Measurements from ENCODE around the gene KCNH8.

The KCNH8 gene

GRCh38 chr3:19522305-19522704 is 374.0 kb downstream of the KCNH8 start:
- Histone ChIP-seq H3K9me3 (ENCODE audit: control insufficient read depth, insufficient read depth, low read length) (no peaks in the 10 kb centered on the region), H3K27me3 (ENCODE audit: control insufficient read depth, insufficient read depth, low read length) (no peaks in the 10 kb centered on the region), H3K4me3 (ENCODE audit: low read length) (no peak overlapping the region), H3K36me3 (ENCODE audit: control insufficient read depth, insufficient read depth, low read length) (no peaks in the 10 kb centered on the region), H3K4me1 (ENCODE audit: control insufficient read depth, insufficient read depth, low read length) (no peaks in the 10 kb centered on the region), H3K27ac (ENCODE audit: low read length) (no peak overlapping the region)
- DNase-seq (ENCODE audit: low read depth, low spot score) = no peak
- no CpG with 5 or more reads among the region's 1 CpG for WGBS (ENCODE audit: insufficient coverage, insufficient read length)

- Histone ChIP-seq H3K27ac (ENCODE audit: low read length) (no peak overlapping the region), H3K9me3 (ENCODE audit: control insufficient read depth, insufficient read depth, low read length) (no peaks in the 10 kb centered on the region), H3K27me3 (ENCODE audit: control insufficient read depth, insufficient read depth, low read length) (no peaks in the 10 kb centered on the region), H3K4me1 (ENCODE audit: control insufficient read depth, insufficient read depth, low read length) (no peaks in the 10 kb centered on the region), H3K36me3 (ENCODE audit: control insufficient read depth, insufficient read depth, low read length) (no peaks in the 10 kb centered on the region), H3K4me3 (ENCODE audit: low read length) (no peak overlapping the region)
- DNase-seq (ENCODE audit: low read depth, low spot score) = no peak
- WGBS (ENCODE audit: insufficient coverage, insufficient read length) = no CpG with 5 or more reads among the region's 3 CpGs
These were observed 377.8 kb downstream of the KCNH8 start for GRCh38 chr3:19526071-19526470.

- H3K4me1 ChIP-seq (ENCODE audit: control insufficient read depth, insufficient read depth, low read length) = no peaks in the 10 kb centered on the region
- no peak for DNase-seq (ENCODE audit: low read depth, low spot score)
- H3K36me3 ChIP-seq (ENCODE audit: control insufficient read depth, insufficient read depth, low read length) = no peaks in the 10 kb centered on the region
- H3K9me3 ChIP-seq (ENCODE audit: control insufficient read depth, insufficient read depth, low read length) = no peaks in the 10 kb centered on the region
- H3K27me3 ChIP-seq (ENCODE audit: control insufficient read depth, insufficient read depth, low read length) = no peaks in the 10 kb centered on the region
- H3K27ac ChIP-seq (ENCODE audit: low read length) = no peak overlapping the region
- H3K4me3 ChIP-seq (ENCODE audit: low read length) = no peak overlapping the region
- no CpG with 5 or more reads among the region's 1 CpG for WGBS (ENCODE audit: insufficient coverage, insufficient read length)
These were observed 379.4 kb downstream of the KCNH8 start for GRCh38 chr3:19527746-19528145.

GRCh38 chr3:19531426-19531825 is 383.1 kb downstream of the KCNH8 start:
- no peak overlapping the region for H3K4me3 ChIP-seq (ENCODE audit: low read length)
- no peaks in the 10 kb centered on the region for H3K4me1 ChIP-seq (ENCODE audit: control insufficient read depth, insufficient read depth, low read length)
- no peaks in the 10 kb centered on the region for H3K36me3 ChIP-seq (ENCODE audit: control insufficient read depth, insufficient read depth, low read length)
- H3K27ac ChIP-seq (ENCODE audit: low read length) = no peak overlapping the region
- no peaks in the 10 kb centered on the region for H3K9me3 ChIP-seq (ENCODE audit: control insufficient read depth, insufficient read depth, low read length)
- DNase-seq (ENCODE audit: low read depth, low spot score) = no peak
- no peaks in the 10 kb centered on the region for H3K27me3 ChIP-seq (ENCODE audit: control insufficient read depth, insufficient read depth, low read length)
- no CpG with 5 or more reads among the region's 1 CpG for WGBS (ENCODE audit: insufficient coverage, insufficient read length)

- Histone ChIP-seq H3K27me3 (ENCODE audit: control insufficient read depth, insufficient read depth, low read length) (no peaks in the 10 kb centered on the region), H3K27ac (ENCODE audit: low read length) (no peak overlapping the region), H3K9me3 (ENCODE audit: control insufficient read depth, insufficient read depth, low read length) (no peaks in the 10 kb centered on the region), H3K4me1 (ENCODE audit: control insufficient read depth, insufficient read depth, low read length) (no peaks in the 10 kb centered on the region), H3K4me3 (ENCODE audit: low read length) (no peak overlapping the region), H3K36me3 (ENCODE audit: control insufficient read depth, insufficient read depth, low read length) (no peaks in the 10 kb centered on the region)
- no CpG with 5 or more reads among the region's 2 CpGs for WGBS (ENCODE audit: insufficient coverage, insufficient read length)
- no peak for DNase-seq (ENCODE audit: low read depth, low spot score)
These were observed 391.4 kb downstream of the KCNH8 start for GRCh38 chr3:19539518-19540392.

GRCh38 chr3:19540464-19540863 is 392.2 kb downstream of the KCNH8 start:
- Histone ChIP-seq H3K9me3 (ENCODE audit: control insufficient read depth, insufficient read depth, low read length) (no peaks in the 10 kb centered on the region), H3K4me1 (ENCODE audit: control insufficient read depth, insufficient read depth, low read length) (no peaks in the 10 kb centered on the region), H3K27ac (ENCODE audit: low read length) (no peak overlapping the region), H3K4me3 (ENCODE audit: low read length) (no peak overlapping the region), H3K27me3 (ENCODE audit: control insufficient read depth, insufficient read depth, low read length) (no peaks in the 10 kb centered on the region), H3K36me3 (ENCODE audit: control insufficient read depth, insufficient read depth, low read length) (no peaks in the 10 kb centered on the region)
- WGBS (ENCODE audit: insufficient coverage, insufficient read length) = no CpG with 5 or more reads among the region's 3 CpGs
- no peak for DNase-seq (ENCODE audit: low read depth, low spot score)

GRCh38 chr3:19541284-19541683 is 393.0 kb downstream of the KCNH8 start:
- H3K4me3 ChIP-seq (ENCODE audit: low read length) = no peak overlapping the region
- no peak for DNase-seq (ENCODE audit: low read depth, low spot score)
- H3K27me3 ChIP-seq (ENCODE audit: control insufficient read depth, insufficient read depth, low read length) = no peaks in the 10 kb centered on the region
- no peaks in the 10 kb centered on the region for H3K36me3 ChIP-seq (ENCODE audit: control insufficient read depth, insufficient read depth, low read length)
- no peaks in the 10 kb centered on the region for H3K9me3 ChIP-seq (ENCODE audit: control insufficient read depth, insufficient read depth, low read length)
- no peak overlapping the region for H3K27ac ChIP-seq (ENCODE audit: low read length)
- WGBS (ENCODE audit: insufficient coverage, insufficient read length) = no CpG with 5 or more reads among the region's 2 CpGs
- no peaks in the 10 kb centered on the region for H3K4me1 ChIP-seq (ENCODE audit: control insufficient read depth, insufficient read depth, low read length)

GRCh38 chr3:19543212-19543841 is 395.0 kb downstream of the KCNH8 start:
- Histone ChIP-seq H3K27ac (ENCODE audit: low read length) (no peak overlapping the region), H3K4me1 (ENCODE audit: control insufficient read depth, insufficient read depth, low read length) (no peaks in the 10 kb centered on the region), H3K36me3 (ENCODE audit: control insufficient read depth, insufficient read depth, low read length) (no peaks in the 10 kb centered on the region), H3K4me3 (ENCODE audit: low read length) (no peak overlapping the region), H3K9me3 (ENCODE audit: control insufficient read depth, insufficient read depth, low read length) (no peaks in the 10 kb centered on the region), H3K27me3 (ENCODE audit: control insufficient read depth, insufficient read depth, low read length) (no peaks in the 10 kb centered on the region)
- peak; percentile 27 for DNase-seq (ENCODE audit: low read depth, low spot score)
- no CpG with 5 or more reads among the region's 4 CpGs for WGBS (ENCODE audit: insufficient coverage, insufficient read length)

GRCh38 chr3:19547665-19548464 is 399.6 kb downstream of the KCNH8 start:
- Histone ChIP-seq H3K27me3 (ENCODE audit: control insufficient read depth, insufficient read depth, low read length) (no peaks in the 10 kb centered on the region), H3K9me3 (ENCODE audit: control insufficient read depth, insufficient read depth, low read length) (no peaks in the 10 kb centered on the region), H3K4me3 (ENCODE audit: low read length) (no peak overlapping the region), H3K27ac (ENCODE audit: low read length) (no peak overlapping the region), H3K4me1 (ENCODE audit: control insufficient read depth, insufficient read depth, low read length) (no peaks in the 10 kb centered on the region), H3K36me3 (ENCODE audit: control insufficient read depth, insufficient read depth, low read length) (no peaks in the 10 kb centered on the region)
- no CpG with 5 or more reads among the region's 2 CpGs for WGBS (ENCODE audit: insufficient coverage, insufficient read length)
- DNase-seq (ENCODE audit: low read depth, low spot score) = no peak

GRCh38 chr3:19559724-19560442 is 411.6 kb downstream of the KCNH8 start:
- Histone ChIP-seq H3K36me3 (ENCODE audit: control insufficient read depth, insufficient read depth, low read length) (no peaks in the 10 kb centered on the region), H3K4me3 (ENCODE audit: low read length) (no peak overlapping the region), H3K27ac (ENCODE audit: low read length) (no peak overlapping the region), H3K4me1 (ENCODE audit: control insufficient read depth, insufficient read depth, low read length) (no peaks in the 10 kb centered on the region), H3K27me3 (ENCODE audit: control insufficient read depth, insufficient read depth, low read length) (no peaks in the 10 kb centered on the region), H3K9me3 (ENCODE audit: control insufficient read depth, insufficient read depth, low read length) (no peaks in the 10 kb centered on the region)
- whole genome bisulfite sequencing (ENCODE audit: insufficient coverage, insufficient read length) = no CpG with 5 or more reads among the region's 4 CpGs
- no peak for DNase-seq (ENCODE audit: low read depth, low spot score)

All from iPS DF 6.9 (cell line).